HG03571 (cell line): Measurements from ENCODE around the gene TMEM132C.

ENCODE experiments used
- ATAC-seq: cut with Tn5 transposase; IDR thresholded peaks from one replicate; pipeline ENCODE4 v1.9.1; 2021; ENCODE audit not compliant: unreplicated experiment

Gene TMEM132C

GRCh38 chr12:128543971-128544370, 277.0 kb downstream of the TMEM132C start:
- no peak for ATAC-seq

- no peak for ATAC-seq
Observed at GRCh38 chr12:128548949-128549348, 282.0 kb downstream of the TMEM132C start.

GRCh38 chr12:128549601-128550218, 282.7 kb downstream of the TMEM132C start:
- no peak for ATAC-seq

GRCh38 chr12:128551266-128551665, 284.3 kb downstream of the TMEM132C start:
- no peak for ATAC-seq

GRCh38 chr12:128554546-128555304, 287.8 kb downstream of the TMEM132C start:
- ATAC-seq, result no peak

GRCh38 chr12:128557231-128557630, 290.3 kb downstream of the TMEM132C start:
- no peak for ATAC-seq

GRCh38 chr12:128564956-128565355, 298.0 kb downstream of the TMEM132C start:
- ATAC-seq, result no peak

- ATAC-seq, result no peak
Observed at GRCh38 chr12:128567730-128568129, 300.8 kb downstream of the TMEM132C start.

- ATAC-seq, result no peak
Observed at GRCh38 chr12:128570191-128571065, 303.5 kb downstream of the TMEM132C start.

GRCh38 chr12:128571906-128572810, 305.2 kb downstream of the TMEM132C start:
- no peak for ATAC-seq

GRCh38 chr12:128573907-128574306, 306.9 kb downstream of the TMEM132C start:
- ATAC-seq, result no peak

- no peak for ATAC-seq
Observed at GRCh38 chr12:128578045-128578444, 311.1 kb downstream of the TMEM132C start.

- ATAC-seq, result no peak
Observed at GRCh38 chr12:128581321-128581761, 314.4 kb downstream of the TMEM132C start.

- no peak for ATAC-seq
Observed at GRCh38 chr12:128583453-128583852, 316.5 kb downstream of the TMEM132C start.

- no peak for ATAC-seq
Observed at GRCh38 chr12:128586451-128587029, 319.6 kb downstream of the TMEM132C start.

- ATAC-seq, result no peak
Observed at GRCh38 chr12:128587918-128588317, 320.9 kb downstream of the TMEM132C start.

- no peak for ATAC-seq
Observed at GRCh38 chr12:128592220-128592744, 325.3 kb downstream of the TMEM132C start.

GRCh38 chr12:128594521-128594920, 327.6 kb downstream of the TMEM132C start:
- no peak for ATAC-seq

- no peak for ATAC-seq
Observed at GRCh38 chr12:128595609-128596008, 328.6 kb downstream of the TMEM132C start.

GRCh38 chr12:128600886-128601285, 333.9 kb downstream of the TMEM132C start:
- ATAC-seq, result no peak
